ENCODE measurements around the gene MAU2. TPM values are rescaled to one million over a fixed set of nuclear protein-coding genes. Genes with fewer than 3 reads are reported as not detected.
A peak's percentile ranks its signal among the peaks of the same experiment; 100 is the strongest.

MAU2 gene
- total and polyA plus RNA-seq, 2 of the 13 experiments (the other 11 are each of a cell fraction or from before 2014, with no cell fraction given): 16.8 to 33.8 TPM

DNA sequence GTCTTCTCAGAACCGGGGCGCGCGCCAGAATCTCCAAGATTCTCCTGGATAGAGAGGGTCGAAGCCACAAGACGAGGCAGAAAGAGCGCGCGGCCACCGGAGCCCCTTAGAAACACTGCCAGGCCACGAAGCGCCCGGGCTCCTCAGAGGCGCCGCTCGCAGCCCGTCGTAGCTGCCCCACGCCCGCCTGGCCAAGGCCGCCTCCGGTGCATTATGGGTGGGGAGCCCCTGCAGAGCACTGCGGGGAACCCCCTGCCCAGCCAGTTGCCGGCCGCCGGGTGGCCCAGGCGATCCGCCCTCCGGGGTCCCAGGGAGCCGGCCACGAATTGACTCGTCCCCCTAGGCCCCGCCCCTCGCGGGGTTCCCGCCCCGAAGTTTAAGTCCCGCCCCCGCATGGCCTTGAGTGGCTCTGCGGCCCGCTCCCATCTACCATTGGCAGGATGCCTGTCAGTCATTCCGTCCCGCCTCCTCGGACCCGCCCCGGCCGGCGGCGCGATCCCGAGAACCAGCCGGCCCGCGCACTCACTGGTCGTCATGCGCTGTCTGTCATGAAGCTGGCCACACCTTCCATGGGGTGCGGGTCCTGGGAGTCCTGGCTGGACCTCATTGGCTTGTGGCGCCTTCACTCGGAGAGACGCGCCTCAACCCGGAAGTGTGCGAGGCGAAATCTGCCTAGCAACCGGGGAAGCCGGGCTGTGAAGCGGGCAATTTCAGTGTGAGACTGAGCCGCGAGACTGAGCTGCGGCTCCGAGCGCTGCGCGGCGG lies 64.7 kb downstream of the MAU2 start (continued):
- TF ChIP-seq TBX2 (CRISPR knock-in tag; IDR thresholded peaks at IDR 0.05; ENCODE audit: borderline replicate concordance) (no peak; the same call in 1 of the 2 replicates), ISX (CRISPR knock-in tag; conservative IDR thresholded peaks at IDR 0.05) (no peak), ZNF605 (CRISPR knock-in tag; IDR thresholded peaks at IDR 0.05) (no peak), EP300 (IDR thresholded peaks at IDR 0.05; ENCODE audit: low read depth in 2 of 2, low read length in 2 of 2) (peak in 1 of 2 experiments; percentile 65; a peak in 1 of 4 replicates), EP300 (CRISPR knock-in tag; IDR thresholded peaks at IDR 0.05; ENCODE audit: borderline replicate concordance) (no peak), KAT8 (CRISPR knock-in tag; IDR thresholded peaks at IDR 0.05) (peak; percentile 60), SOX6 (IDR thresholded peaks at IDR 0.05) (no peak), SOX6 (CRISPR knock-in tag; IDR thresholded peaks at IDR 0.05) (peak; percentile 32; the same call in 1 of the 2 replicates), FOXK1 (CRISPR knock-in tag; IDR thresholded peaks at IDR 0.05; ENCODE audit: borderline replicate concordance, low read depth) (peak; percentile 72; the same call in 1 of the 2 replicates), NFE2 (CRISPR knock-in tag; IDR thresholded peaks at IDR 0.05) (no peak), GLI4 (CRISPR knock-in tag; IDR thresholded peaks at IDR 0.05; ENCODE audit: borderline replicate concordance) (no peak), EED (CRISPR knock-in tag; IDR thresholded peaks at IDR 0.05) (no peak), MIER2 (CRISPR knock-in tag; IDR thresholded peaks at IDR 0.05) (no peak), ZNF557 (CRISPR knock-in tag; IDR thresholded peaks at IDR 0.05) (no peak), RBM39 (IDR thresholded peaks at IDR 0.05; ENCODE audit: low read depth, low read length, poor library complexity, severe bottlenecking) (peak; percentile 57), MEIS2 (CRISPR knock-in tag; IDR thresholded peaks at IDR 0.05) (no peak; the same call in 1 of the 2 replicates)
- TF ChIP-seq, protein P1, sequence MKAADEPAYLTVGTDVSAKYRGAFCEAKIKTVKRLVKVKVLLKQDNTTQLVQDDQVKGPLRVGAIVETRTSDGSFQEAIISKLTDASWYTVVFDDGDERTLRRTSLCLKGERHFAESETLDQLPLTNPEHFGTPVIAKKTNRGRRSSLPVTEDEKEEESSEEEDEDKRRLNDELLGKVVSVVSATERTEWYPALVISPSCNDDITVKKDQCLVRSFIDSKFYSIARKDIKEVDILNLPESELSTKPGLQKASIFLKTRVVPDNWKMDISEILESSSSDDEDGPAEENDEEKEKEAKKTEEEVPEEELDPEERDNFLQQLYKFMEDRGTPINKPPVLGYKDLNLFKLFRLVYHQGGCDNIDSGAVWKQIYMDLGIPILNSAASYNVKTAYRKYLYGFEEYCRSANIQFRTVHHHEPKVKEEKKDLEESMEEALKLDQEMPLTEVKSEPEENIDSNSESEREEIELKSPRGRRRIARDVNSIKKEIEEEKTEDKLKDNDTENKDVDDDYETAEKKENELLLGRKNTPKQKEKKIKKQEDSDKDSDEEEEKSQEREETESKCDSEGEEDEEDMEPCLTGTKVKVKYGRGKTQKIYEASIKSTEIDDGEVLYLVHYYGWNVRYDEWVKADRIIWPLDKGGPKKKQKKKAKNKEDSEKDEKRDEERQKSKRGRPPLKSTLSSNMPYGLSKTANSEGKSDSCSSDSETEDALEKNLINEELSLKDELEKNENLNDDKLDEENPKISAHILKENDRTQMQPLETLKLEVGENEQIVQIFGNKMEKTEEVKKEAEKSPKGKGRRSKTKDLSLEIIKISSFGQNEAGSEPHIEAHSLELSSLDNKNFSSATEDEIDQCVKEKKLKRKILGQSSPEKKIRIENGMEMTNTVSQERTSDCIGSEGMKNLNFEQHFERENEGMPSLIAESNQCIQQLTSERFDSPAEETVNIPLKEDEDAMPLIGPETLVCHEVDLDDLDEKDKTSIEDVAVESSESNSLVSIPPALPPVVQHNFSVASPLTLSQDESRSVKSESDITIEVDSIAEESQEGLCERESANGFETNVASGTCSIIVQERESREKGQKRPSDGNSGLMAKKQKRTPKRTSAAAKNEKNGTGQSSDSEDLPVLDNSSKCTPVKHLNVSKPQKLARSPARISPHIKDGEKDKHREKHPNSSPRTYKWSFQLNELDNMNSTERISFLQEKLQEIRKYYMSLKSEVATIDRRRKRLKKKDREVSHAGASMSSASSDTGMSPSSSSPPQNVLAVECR (CRISPR knock-in tag; IDR thresholded peaks at IDR 0.05; ENCODE audit: borderline replicate concordance): peak; percentile 90; the same call in 1 of the 2 replicates
- TF ChIP-seq, protein P2, sequence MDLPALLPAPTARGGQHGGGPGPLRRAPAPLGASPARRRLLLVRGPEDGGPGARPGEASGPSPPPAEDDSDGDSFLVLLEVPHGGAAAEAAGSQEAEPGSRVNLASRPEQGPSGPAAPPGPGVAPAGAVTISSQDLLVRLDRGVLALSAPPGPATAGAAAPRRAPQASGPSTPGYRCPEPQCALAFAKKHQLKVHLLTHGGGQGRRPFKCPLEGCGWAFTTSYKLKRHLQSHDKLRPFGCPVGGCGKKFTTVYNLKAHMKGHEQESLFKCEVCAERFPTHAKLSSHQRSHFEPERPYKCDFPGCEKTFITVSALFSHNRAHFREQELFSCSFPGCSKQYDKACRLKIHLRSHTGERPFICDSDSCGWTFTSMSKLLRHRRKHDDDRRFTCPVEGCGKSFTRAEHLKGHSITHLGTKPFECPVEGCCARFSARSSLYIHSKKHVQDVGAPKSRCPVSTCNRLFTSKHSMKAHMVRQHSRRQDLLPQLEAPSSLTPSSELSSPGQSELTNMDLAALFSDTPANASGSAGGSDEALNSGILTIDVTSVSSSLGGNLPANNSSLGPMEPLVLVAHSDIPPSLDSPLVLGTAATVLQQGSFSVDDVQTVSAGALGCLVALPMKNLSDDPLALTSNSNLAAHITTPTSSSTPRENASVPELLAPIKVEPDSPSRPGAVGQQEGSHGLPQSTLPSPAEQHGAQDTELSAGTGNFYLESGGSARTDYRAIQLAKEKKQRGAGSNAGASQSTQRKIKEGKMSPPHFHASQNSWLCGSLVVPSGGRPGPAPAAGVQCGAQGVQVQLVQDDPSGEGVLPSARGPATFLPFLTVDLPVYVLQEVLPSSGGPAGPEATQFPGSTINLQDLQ (CRISPR knock-in tag; IDR thresholded peaks at IDR 0.05): peak; percentile 100
- TF ChIP-seq, protein P3, sequence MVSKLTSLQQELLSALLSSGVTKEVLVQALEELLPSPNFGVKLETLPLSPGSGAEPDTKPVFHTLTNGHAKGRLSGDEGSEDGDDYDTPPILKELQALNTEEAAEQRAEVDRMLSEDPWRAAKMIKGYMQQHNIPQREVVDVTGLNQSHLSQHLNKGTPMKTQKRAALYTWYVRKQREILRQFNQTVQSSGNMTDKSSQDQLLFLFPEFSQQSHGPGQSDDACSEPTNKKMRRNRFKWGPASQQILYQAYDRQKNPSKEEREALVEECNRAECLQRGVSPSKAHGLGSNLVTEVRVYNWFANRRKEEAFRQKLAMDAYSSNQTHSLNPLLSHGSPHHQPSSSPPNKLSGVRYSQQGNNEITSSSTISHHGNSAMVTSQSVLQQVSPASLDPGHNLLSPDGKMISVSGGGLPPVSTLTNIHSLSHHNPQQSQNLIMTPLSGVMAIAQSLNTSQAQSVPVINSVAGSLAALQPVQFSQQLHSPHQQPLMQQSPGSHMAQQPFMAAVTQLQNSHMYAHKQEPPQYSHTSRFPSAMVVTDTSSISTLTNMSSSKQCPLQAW (CRISPR knock-in tag; IDR thresholded peaks at IDR 0.05): peak; percentile 53; the same call in 1 of the 2 replicates

Data from HepG2 (cell line).